DLD1 (cell line): ENCODE data around the gene OXSM.

Experiments used
- in situ Hi-C: cut with HindIII; loops from 2 replicates; pipeline ENCODE4 v1.10.0; 2017; ENCODE audit warnings: low sequenced_read_pairs

OXSM gene

DNA sequence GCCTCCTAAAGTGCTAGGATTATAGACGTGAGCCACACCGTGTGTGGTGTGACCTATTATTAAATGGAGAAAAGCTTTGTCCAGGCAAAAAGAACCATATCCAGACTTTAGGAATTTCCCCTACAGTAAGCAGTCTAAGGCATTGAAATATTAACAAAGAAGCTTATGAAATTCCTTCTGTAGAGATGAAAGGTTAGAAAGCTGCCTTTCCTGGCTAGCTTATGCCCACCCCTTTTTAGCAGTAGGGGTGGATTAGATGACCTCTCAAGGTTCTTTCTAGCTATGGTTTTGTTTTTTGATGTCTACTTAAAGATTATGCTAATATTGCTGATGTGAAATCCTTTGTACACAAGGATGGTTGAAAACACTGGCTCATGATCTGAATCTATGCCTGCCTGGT, 13.9 kb downstream of the OXSM start:
- in situ Hi-C loops, result no loop called here

- in situ Hi-C loops, result no loop called here
Observed at GRCh38 chr3:25804676-25805075, 14.8 kb downstream of the OXSM start.

DNA sequence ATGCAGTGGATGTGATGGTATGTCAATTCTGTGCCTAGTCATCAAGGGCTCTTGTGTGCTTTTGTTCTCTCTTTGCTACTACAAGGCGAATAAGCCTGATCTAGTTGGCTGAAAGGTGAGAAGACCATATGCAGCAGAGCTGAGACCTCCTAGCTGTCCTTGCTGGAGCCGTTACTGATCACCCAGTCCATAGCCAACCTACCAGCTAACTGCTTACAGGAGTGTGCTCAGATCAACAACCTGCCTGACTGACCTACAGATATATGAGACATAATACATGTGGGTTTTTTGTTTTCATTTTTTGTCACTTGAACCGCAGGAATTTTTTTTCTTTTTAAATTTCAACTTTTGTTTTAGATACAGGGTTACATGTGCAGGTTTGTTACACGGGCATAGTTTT, 22.8 kb downstream of the OXSM start:
- in situ Hi-C loops, result no loop called here

DNA sequence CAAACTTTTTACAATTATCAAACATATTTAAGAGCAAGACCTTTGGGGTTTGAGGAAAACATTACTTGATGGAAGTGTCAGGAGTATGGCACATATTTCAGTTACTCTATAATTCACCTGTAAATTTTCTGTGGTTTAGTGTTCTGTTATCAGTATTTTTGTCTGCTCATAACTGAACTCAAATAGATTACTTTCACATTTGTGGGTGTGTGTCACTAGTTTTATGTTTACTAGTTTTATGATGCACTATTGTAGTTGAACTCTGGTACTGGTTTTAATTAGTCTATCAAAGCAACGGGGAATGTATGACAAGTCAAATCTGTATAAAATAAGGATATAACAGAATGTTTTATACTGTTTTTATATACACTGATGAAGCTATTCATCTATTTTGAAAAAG, 27.2 kb downstream of the OXSM start:
- in situ Hi-C loops, result no loop called here

GRCh38 chr3:25817638-25818037, 27.7 kb downstream of the OXSM start:
- in situ Hi-C loops, result no loop called here

- in situ Hi-C loops, result no loop called here
Observed at GRCh38 chr3:25818335-25818734, 28.4 kb downstream of the OXSM start.

DNA sequence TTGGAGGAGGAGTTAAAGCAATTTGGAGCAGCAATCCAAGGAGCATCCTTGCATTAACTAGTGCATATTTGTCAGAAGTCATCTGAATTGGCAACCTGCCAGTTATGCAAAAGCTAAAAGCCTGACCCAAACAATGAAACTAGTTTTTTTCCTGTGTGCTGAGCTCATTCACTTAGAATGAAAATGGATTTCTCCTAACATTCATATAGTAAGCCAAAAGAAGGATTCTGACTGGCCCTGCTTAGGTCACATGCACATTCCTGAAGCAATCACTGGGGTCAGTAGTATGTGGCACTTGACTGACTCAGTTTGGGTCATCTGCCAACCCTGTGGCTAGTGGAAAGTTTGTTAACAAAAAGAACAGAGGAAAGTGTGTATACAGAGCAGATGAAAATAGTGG, 30.5 kb downstream of the OXSM start:
- in situ Hi-C loops, result no loop called here

DNA sequence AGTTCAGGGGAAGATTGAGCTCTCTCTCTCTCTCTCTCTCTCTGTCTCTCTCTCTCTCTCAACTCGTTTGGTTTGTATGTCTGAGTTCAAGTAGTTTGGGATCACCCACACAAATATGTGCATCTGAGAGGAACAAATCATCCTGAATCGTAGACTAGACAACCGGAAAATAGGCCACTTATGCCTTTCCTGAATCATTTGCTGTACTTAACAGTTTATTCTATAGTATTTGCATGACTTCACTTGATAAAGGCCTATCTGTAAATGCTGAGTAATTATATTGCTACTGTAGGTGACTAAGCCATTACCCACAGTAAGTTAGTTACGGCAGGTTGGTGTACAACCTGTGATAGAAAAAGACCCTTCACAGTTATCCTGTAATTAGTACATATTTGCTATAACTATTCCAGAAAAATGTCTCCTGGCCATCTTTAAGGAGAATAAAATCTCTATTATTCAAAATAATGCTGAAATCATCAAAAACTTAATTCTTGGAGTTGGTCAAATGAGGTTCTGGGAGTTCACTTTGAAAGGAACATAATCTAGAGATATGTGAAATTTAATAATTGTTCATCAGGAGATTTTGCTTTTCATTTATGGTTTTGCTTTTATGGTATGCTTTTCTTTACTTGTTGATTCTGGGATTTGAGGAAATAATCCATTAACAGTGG, 31.1 kb downstream of the OXSM start:
- in situ Hi-C loops, result no loop called here

DNA sequence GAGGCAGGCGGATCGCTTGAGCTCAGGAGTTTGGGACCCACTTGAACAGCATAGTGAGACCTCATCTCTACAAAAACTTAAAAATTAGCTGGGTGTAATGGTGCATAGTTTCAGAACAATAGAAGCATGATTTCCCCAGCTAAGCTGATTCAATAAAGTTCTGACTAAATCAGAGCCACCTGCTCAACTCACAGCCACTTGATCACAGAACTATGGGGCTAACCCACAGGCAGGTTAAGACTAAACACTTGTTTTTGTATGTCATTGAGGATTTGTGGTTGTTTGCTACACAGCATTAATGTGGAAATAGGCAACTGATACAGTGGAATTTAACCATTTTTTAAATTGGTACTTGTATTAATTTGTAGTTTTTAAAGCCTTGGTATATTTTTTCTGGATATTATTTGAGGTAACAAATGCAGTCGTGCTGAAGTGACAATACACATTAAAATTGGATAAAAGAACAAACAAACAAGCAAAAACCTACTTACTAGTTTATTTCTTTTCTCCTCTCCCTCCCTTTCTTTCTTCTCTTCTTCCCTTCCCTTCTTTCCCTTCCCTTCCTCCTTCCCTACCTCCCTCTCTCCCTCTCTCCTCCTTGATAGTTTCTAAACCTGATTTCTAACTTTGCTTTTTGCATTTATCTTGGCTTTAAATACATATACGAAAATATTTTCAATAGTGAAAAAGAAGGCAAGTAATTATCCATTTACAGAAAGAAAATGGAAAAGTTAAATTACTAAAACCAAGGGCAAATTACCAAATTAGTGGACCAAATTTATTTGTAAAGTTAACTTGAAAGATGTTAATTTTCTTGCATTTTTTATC, 32.1 kb downstream of the OXSM start:
- in situ Hi-C loops, result no loop called here

GRCh38 chr3:25823314-25823713, 33.4 kb downstream of the OXSM start:
- in situ Hi-C loops, result no loop called here

DNA sequence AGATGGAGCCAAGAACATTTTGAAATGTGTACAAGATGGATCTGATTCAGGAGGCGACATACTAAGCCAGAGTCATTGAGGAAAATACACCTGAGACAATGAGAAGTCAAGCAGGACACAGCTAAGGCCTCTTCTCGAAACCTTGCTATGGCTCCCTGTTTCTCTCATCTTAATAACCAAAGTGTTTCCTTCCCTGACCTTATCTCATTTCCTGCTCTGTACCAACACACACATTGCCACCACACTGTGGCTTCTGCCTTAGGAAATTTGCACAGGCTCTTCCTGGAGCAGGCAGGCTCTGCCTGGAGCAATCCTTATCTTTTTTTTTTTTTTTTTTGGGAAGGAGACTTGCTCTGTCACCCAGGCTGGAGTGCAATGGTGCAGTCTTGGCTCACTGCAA, 36.6 kb downstream of the OXSM start:
- in situ Hi-C loops, result no loop called here

- in situ Hi-C loops, result no loop called here
Observed at GRCh38 chr3:25830373-25831280, 40.7 kb downstream of the OXSM start.

GRCh38 chr3:25831578-25831977, 41.7 kb downstream of the OXSM start:
- in situ Hi-C loops, result no loop called here

- in situ Hi-C loops, result no loop called here
Observed at GRCh38 chr3:25834346-25834745, 44.5 kb downstream of the OXSM start.

DNA sequence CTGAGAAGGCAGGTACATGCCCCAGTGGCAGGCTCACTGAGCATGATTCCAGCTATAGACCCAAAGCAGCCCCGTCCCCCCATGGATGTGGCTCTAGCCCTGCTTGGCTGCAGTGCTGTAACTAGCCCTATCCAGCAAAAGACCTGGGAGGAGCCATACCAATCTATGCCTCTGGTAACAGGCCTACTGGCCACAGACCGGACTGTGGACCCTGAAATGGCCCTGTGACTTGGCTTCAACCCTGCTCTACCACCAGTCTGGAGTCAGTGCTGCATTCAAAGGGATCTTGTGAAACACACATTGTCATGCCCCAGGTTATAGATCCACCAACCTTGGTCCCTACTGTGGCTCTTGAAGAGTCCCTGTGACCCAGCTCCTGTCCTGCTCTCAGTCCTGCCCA, 46.7 kb downstream of the OXSM start:
- in situ Hi-C loops, result no loop called here

GRCh38 chr3:25837038-25837437, 47.1 kb downstream of the OXSM start:
- in situ Hi-C loops, result no loop called here

DNA sequence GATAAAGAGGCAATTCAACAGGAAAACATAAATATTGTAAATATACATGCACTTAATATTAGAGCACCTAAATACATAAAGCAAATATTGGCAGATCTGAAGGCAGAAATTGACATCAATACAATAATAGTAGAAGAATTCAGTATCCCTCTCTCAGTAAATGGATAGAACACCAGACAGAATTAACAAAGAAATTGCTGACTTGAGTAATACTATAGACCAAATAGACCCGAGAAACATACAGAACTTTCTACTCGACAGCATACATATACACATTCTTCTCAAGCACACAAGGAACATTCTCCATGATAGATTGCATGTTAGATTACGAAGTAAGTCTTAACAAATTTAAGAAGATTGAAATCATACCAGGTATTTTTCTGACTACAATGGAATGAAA, 50.2 kb downstream of the OXSM start:
- in situ Hi-C loops, result no loop called here

- in situ Hi-C loops, result no loop called here
Observed at GRCh38 chr3:25843332-25843731, 53.4 kb downstream of the OXSM start.
